MM.1S (cell line): Measurements from ENCODE around the gene TMTC1.
A peak's percentile ranks its signal among the peaks of the same experiment; 100 is the strongest.

ENCODE experiments used
- DNase-seq: peaks from one replicate; pipeline ENCODE4 v3.0.0-alpha.2; 2015
- H2AFZ ChIP-seq: fragments of 300-600 bp; sonication (generic); 2 replicates; pipeline ENCODE4 v1.6.0; 2016; ENCODE audit warnings: antibody characterized with exemption, low read length
- H3F3A ChIP-seq: fragments of 300-600 bp; sonication (generic); 2 replicates; pipeline ENCODE4 v1.6.1; 2016; ENCODE audit warnings: mild to moderate bottlenecking, antibody characterized with exemption, low read length, moderate library complexity, mixed read lengths; ENCODE audit not compliant: insufficient read depth
- H3K27ac ChIP-seq: fragments of 300-600 bp; sonication (generic); 2 replicates; pipeline ENCODE4 v1.5.1; 2016; ENCODE audit warnings: mild to moderate bottlenecking, low read length
- H3K27me3 ChIP-seq: fragments of 300-600 bp; sonication (generic); replicated peaks from 2 replicates; pipeline ENCODE4 v1.6.0; 2016; ENCODE audit warnings: low read length; ENCODE audit not compliant: insufficient read depth
- H3K36me3 ChIP-seq: fragments of 300-600 bp; sonication (generic); replicated peaks from 2 replicates; pipeline ENCODE4 v1.6.1; 2016; ENCODE audit warnings: mild to moderate bottlenecking, low read length, mixed read lengths; ENCODE audit not compliant: insufficient read depth
- H3K4me1 ChIP-seq: fragments of 300-600 bp; sonication (generic); 2 replicates; pipeline ENCODE4 v1.6.1; 2016; ENCODE audit warnings: low read length, mixed read lengths
- H3K4me2 ChIP-seq: fragments of 300-600 bp; sonication (generic); 2 replicates; pipeline ENCODE4 v1.6.0; 2016; ENCODE audit warnings: low read depth, low read length
- H3K4me3 ChIP-seq: fragments of 300-600 bp; sonication (generic); 2 replicates; pipeline ENCODE4 v1.5.1; 2016; ENCODE audit warnings: low read length, mixed read lengths
- H3K79me2 ChIP-seq: fragments of 300-600 bp; sonication (generic); 2 replicates; pipeline ENCODE4 v1.6.1; 2016; ENCODE audit warnings: mixed run types, low read length, mixed read lengths
- H3K9ac ChIP-seq: fragments of 300-600 bp; sonication (generic); 2 replicates; pipeline ENCODE4 v1.6.1; 2016; ENCODE audit warnings: low read length, mixed read lengths
- H3K9me2 ChIP-seq: fragments of 300-600 bp; sonication (generic); replicated peaks from 2 replicates; pipeline ENCODE4 v1.6.1; 2016; ENCODE audit warnings: mild to moderate bottlenecking, low read length, mixed read lengths; ENCODE audit not compliant: insufficient read depth
- H3K9me3 ChIP-seq: fragments of 300-600 bp; sonication (generic); replicated peaks from 2 replicates; pipeline ENCODE4 v1.6.1; 2016; ENCODE audit warnings: mild to moderate bottlenecking, low read length, mixed read lengths; ENCODE audit not compliant: insufficient read depth
- H4K20me1 ChIP-seq: fragments of 300-600 bp; sonication (generic); 2 replicates; pipeline ENCODE4 v1.6.1; 2016; ENCODE audit warnings: mild to moderate bottlenecking, low read length, moderate library complexity, mixed read lengths; ENCODE audit not compliant: insufficient read depth
- EZH2 ChIP-seq: fragments of 300-600 bp; sonication (generic); optimal IDR thresholded peaks from 2 replicates; pipeline ENCODE3; 2017; ENCODE audit warnings: low read depth, mild to moderate bottlenecking, antibody characterized with exemption, low read length, mixed read lengths
- EZH2phosphoT487 ChIP-seq: fragments of 300-600 bp; sonication (generic); IDR thresholded peaks from 2 replicates; pipeline ENCODE4 v1.6.1; 2018; ENCODE audit warnings: antibody characterized with exemption, low read length
- TF ChIP-seq, protein P1 (sequence below): fragments of 300-600 bp; sonication (generic); IDR thresholded peaks from 2 replicates; pipeline ENCODE4 v1.5.1; 2016; ENCODE audit warnings: antibody characterized with exemption, low read length, mixed read lengths

Gene TMTC1

DNA sequence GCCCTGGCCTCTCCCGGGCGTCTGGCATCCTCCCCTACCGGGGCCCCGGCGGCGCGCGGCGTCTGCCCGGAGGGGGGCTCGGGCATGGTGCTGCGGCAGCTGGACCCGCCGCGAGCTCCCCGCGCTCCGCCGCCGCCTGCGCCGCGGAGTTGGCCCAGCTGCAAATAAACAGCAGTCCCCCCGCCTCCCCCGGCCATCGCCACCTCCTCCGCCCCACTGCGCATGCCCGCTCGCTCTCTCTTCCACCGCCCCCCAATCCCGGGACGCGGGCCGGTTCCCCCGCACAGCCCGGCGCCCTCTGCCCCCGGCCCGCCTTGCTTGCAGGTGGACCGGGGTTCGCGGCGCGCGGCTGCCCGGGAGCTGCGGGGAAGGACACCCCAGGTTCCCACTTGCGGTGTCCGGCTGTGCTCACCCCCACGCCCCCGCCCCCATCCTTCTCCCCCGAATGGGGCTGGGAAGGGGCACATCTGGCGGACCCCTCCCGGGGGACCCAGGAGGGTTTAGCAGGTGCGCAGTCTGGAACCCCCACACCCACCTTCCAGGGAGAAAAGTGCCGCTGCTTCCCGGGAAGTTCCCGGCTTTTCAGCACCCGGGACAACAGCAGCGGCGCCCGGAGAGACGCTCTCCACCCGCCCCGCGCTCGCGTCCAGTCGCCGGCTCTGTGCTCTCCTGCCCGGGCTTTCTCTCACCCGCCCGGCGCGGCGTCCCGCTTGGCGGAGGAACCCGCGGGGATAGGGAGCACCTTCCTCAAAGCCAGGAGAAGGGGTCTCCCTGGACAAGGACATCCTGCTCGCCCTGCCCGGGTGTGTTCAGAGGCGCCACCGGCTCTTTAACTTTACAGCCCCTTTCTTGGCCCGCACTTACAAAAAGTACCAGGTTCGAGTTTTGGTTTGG is at the start of gene TMTC1:
TSS of gene TMTC1 (minus strand) at position 170 of the 894 bp plus-strand sequence. CDS start 191 bp downstream, outside the sequence.
- H3K36me3 ChIP-seq, result no peaks in the 10 kb centered on the region
- peaks cover 34% of the 10 kb centered on the region for H3K79me2 ChIP-seq
- H3K9ac ChIP-seq, result peak within 1 kb of the TSS; percentile 78
- no peaks in the 10 kb centered on the region for H3K27me3 ChIP-seq
- no peak for TF ChIP-seq EZH2
- TF ChIP-seq EZH2phosphoT487, result no peak
- TF ChIP-seq, protein P1, sequence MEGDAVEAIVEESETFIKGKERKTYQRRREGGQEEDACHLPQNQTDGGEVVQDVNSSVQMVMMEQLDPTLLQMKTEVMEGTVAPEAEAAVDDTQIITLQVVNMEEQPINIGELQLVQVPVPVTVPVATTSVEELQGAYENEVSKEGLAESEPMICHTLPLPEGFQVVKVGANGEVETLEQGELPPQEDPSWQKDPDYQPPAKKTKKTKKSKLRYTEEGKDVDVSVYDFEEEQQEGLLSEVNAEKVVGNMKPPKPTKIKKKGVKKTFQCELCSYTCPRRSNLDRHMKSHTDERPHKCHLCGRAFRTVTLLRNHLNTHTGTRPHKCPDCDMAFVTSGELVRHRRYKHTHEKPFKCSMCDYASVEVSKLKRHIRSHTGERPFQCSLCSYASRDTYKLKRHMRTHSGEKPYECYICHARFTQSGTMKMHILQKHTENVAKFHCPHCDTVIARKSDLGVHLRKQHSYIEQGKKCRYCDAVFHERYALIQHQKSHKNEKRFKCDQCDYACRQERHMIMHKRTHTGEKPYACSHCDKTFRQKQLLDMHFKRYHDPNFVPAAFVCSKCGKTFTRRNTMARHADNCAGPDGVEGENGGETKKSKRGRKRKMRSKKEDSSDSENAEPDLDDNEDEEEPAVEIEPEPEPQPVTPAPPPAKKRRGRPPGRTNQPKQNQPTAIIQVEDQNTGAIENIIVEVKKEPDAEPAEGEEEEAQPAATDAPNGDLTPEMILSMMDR, result no peak
- DNase-seq, result peak; percentile 69
- no peaks in the 10 kb centered on the region for H4K20me1 ChIP-seq
- peak within 1 kb of the TSS; percentile 95 for H3K4me3 ChIP-seq
- H3K9me3 ChIP-seq, result no peaks in the 10 kb centered on the region
- H3K4me2 ChIP-seq, result peak within 1 kb of the TSS; percentile 81
- no peaks in the 10 kb centered on the region for H3K4me1 ChIP-seq
- peak within 1 kb of the TSS; percentile 96 for H2AFZ ChIP-seq
- H3K9me2 ChIP-seq, result no peaks in the 10 kb centered on the region
- H3K27ac ChIP-seq, result peak within 1 kb of the TSS; percentile 71
- peaks cover 17% of the 10 kb centered on the region for H3F3A ChIP-seq

DNA sequence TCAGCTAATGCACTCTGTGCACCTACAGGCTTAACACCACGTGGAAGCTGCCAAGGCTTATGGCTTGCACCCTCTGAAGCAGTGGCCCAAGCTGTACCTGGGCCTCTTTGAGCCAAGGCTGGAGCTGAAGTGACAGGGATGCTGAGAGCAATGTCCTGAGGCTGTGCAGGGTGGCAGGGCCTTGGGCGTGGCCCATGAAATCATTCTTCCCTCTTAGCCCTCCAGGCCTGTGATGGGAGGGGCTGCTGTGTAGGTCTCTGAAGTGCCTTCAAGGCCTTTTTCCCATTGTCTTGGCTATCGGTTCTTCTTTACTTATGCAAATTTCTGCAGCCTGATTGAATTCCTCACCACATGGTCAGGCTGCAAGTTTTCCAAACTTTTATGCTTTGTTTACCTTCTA is 47.4 kb upstream of the TMTC1 start:
- H4K20me1 ChIP-seq, result no peaks in the 10 kb centered on the region
- H3K9me2 ChIP-seq, result no peaks in the 10 kb centered on the region
- H3K9ac ChIP-seq, result no peak overlapping the region
- no peak overlapping the region for H3K4me3 ChIP-seq
- TF ChIP-seq, protein P1, result no peak
- no peak for TF ChIP-seq EZH2phosphoT487
- no peak for TF ChIP-seq EZH2
- H3K27me3 ChIP-seq, result no peaks in the 10 kb centered on the region
- no peak overlapping the region for H3K27ac ChIP-seq
- H3K36me3 ChIP-seq, result no peaks in the 10 kb centered on the region
- DNase-seq, result no peak
- no peaks in the 10 kb centered on the region for H3K79me2 ChIP-seq
- H3F3A ChIP-seq, result no peaks in the 10 kb centered on the region
- no peak overlapping the region for H3K4me2 ChIP-seq
- H3K4me1 ChIP-seq, result no peaks in the 10 kb centered on the region
- H2AFZ ChIP-seq, result no peak overlapping the region
- H3K9me3 ChIP-seq, result no peaks in the 10 kb centered on the region

DNA sequence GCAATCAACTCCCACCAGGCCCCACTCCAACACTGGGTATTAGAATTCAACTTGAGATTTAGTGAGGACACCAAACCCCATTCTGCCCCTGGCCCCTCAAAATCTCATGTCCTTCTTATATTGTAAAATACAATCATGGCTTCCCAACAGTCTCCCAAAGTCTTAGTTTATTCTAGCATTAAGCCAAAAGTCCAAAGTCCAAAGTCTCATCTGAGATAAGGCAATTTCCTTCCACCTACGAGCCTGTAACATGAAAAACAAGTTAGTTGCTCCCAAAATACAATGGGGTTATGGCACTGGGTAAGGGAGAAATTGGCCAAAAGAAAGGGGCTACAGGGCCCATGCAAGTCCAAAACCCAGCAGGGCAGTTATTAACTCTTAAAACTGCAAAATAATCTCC is 46.6 kb upstream of the TMTC1 start:
- no peaks in the 10 kb centered on the region for H3K79me2 ChIP-seq
- H3K4me1 ChIP-seq, result no peaks in the 10 kb centered on the region
- H3K9ac ChIP-seq, result no peak overlapping the region
- H4K20me1 ChIP-seq, result no peaks in the 10 kb centered on the region
- no peak for TF ChIP-seq EZH2phosphoT487
- TF ChIP-seq EZH2, result no peak
- TF ChIP-seq, protein P1, result no peak
- H3F3A ChIP-seq, result no peaks in the 10 kb centered on the region
- no peaks in the 10 kb centered on the region for H3K9me3 ChIP-seq
- no peak overlapping the region for H3K4me2 ChIP-seq
- H3K36me3 ChIP-seq, result no peaks in the 10 kb centered on the region
- no peak overlapping the region for H2AFZ ChIP-seq
- no peaks in the 10 kb centered on the region for H3K27me3 ChIP-seq
- no peaks in the 10 kb centered on the region for H3K9me2 ChIP-seq
- H3K27ac ChIP-seq, result no peak overlapping the region
- DNase-seq, result no peak
- H3K4me3 ChIP-seq, result no peak overlapping the region
